GM23248 (cell line): ENCODE data around the gene SDR39U1. TPM values are rescaled to one million over a fixed set of nuclear protein-coding genes. Genes with fewer than 3 reads are reported as not detected.

ENCODE experiments used
- DNase-seq: peaks from one replicate; pipeline ENCODE4 v3.0.0-alpha.2; 2015
- H2AFZ ChIP-seq: fragments of 200-600 bp; sonication (generic); 2 replicates; pipeline ENCODE4 v1.6.1; 2016; ENCODE audit warnings: antibody characterized with exemption
- H3F3A ChIP-seq: fragments of 200-600 bp; sonication (generic); 2 replicates; pipeline ENCODE4 v1.6.1; 2016; ENCODE audit warnings: mild to moderate bottlenecking, antibody characterized with exemption, mixed run types; ENCODE audit not compliant: insufficient read depth
- H3K27ac ChIP-seq: fragments of 200-600 bp; sonication (generic); 2 replicates; pipeline ENCODE4 v1.5.1; 2016; ENCODE audit warnings: mild to moderate bottlenecking
- H3K27me3 ChIP-seq: fragments of 200-600 bp; sonication (generic); replicated peaks from 2 replicates; pipeline ENCODE4 v1.6.1; 2016; ENCODE audit warnings: mild to moderate bottlenecking; ENCODE audit not compliant: insufficient read depth
- H3K36me3 ChIP-seq: fragments of 200-600 bp; sonication (generic); 2 replicates; pipeline ENCODE4 v1.6.1; 2016; ENCODE audit warnings: low read depth, mild to moderate bottlenecking
- H3K4me1 ChIP-seq: fragments of 200-600 bp; sonication (generic); 2 replicates; pipeline ENCODE4 v1.6.1; 2016; ENCODE audit warnings: mild to moderate bottlenecking; ENCODE audit not compliant: insufficient read depth
- H3K4me2 ChIP-seq: fragments of 200-600 bp; sonication (generic); one replicate; pipeline ENCODE4 v1.6.1; 2016; ENCODE audit warnings: mild to moderate bottlenecking; ENCODE audit not compliant: unreplicated experiment
- H3K4me3 ChIP-seq: fragments of 200-600 bp; sonication (generic); 2 replicates; pipeline ENCODE4 v1.5.1; 2016; ENCODE audit warnings: mild to moderate bottlenecking
- H3K79me2 ChIP-seq: fragments of 200-600 bp; sonication (generic); 2 replicates; pipeline ENCODE4 v1.6.1; 2016; ENCODE audit warnings: mild to moderate bottlenecking; ENCODE audit not compliant: insufficient read depth
- H3K9ac ChIP-seq: fragments of 200-600 bp; sonication (generic); 2 replicates; pipeline ENCODE4 v1.6.1; 2016; ENCODE audit warnings: mild to moderate bottlenecking
- H3K9me2 ChIP-seq: fragments of 200-600 bp; sonication (generic); 2 replicates; pipeline ENCODE4 v1.6.1; 2016; ENCODE audit warnings: mixed run types, mild to moderate bottlenecking, moderate library complexity; ENCODE audit not compliant: insufficient read depth
- H3K9me3 ChIP-seq: fragments of 200-600 bp; sonication (generic); one replicate; pipeline ENCODE4 v1.6.1; 2017; ENCODE audit warnings: low read depth
- H4K20me1 ChIP-seq: fragments of 200-600 bp; sonication (generic); 2 replicates; pipeline ENCODE4 v1.6.0; 2016; ENCODE audit not compliant: insufficient read depth
- EZH2 ChIP-seq: fragments of 200-600 bp; sonication (generic); IDR thresholded peaks from 2 replicates; pipeline ENCODE4 v1.6.1; 2018; ENCODE audit warnings: antibody characterized with exemption, mild to moderate bottlenecking; ENCODE audit not compliant: insufficient read depth, poor library complexity, severe bottlenecking
- EZH2phosphoT487 ChIP-seq: fragments of 200-600 bp; sonication (generic); IDR thresholded peaks from 2 replicates; pipeline ENCODE4 v1.6.1; 2018; ENCODE audit warnings: antibody characterized with exemption, moderate library complexity, mild to moderate bottlenecking, low read depth; ENCODE audit not compliant: insufficient read depth
- WGBS, 2 experiments: methylation state at CpG; one replicate each; pipeline ENCODE4 v1.1.6; 2015 to 2017; ENCODE audit warnings: low lambda C conversion rate in 2 of 2, low coverage in 1 of 2; ENCODE audit errors: missing lambda C conversion rate in 2 of 2; 5-methylcytosine and 5-hydroxymethylcytosine counted together
- in situ Hi-C: fragments of 300-500 bp; cut with MboI; formaldehyde crosslinking; loops from 2 replicates; pipeline ENCODE4 v1.15.0; 2020
- polyA plus RNA-seq: library from polyadenylated mRNA; unstranded; fragments of >200 nt; fragmentation: Nextera tagmentation; extraction: Ambion mirVana; gene quantifications from 2 replicates; pipeline ENCODE4 v1.2.1, GENCODE V29; 2016
- total RNA-seq: library from RNA; depleted of rRNA; stranded (reverse); fragments of >200 nt; shearing (Covaris generic); gene quantifications from 2 replicates; pipeline ENCODE4 v1.2.3, GENCODE V29; 2014

The SDR39U1 gene
- total and polyA plus RNA-seq, 2 experiments from 2014 or later = 7.7 to 44.7 TPM

DNA sequence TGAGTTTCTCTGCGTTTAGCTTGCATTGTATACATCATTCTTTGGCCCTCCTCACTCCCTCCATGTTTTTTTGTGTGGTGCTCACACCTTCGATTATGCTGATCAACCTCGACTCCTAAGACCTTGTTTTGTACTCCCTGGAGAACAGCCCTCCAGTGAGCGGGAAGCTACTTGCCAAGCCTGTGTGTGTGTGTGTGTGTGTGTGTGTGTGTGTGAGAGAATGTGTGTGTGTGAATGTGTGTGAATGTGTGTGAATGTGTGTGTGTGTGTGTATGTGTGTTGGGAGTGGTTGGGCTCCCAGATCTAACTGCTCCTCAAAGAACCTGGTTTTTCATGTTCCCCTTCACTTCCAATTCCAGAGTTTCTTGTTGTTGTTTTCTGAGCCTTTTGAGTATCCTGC, 37.8 kb downstream of the SDR39U1 start:
- no peak overlapping the region for H3K9ac ChIP-seq
- no peak for DNase-seq
- no peaks in the 10 kb centered on the region for H3K9me3 ChIP-seq
- 63 to 66% methylated on average over 4 of the region's 4 CpGs for WGBS, 2 experiments
- H3K79me2 ChIP-seq = no peaks in the 10 kb centered on the region
- in situ Hi-C loops = no loop called here
- H3K4me2 ChIP-seq = no peak overlapping the region
- no peaks in the 10 kb centered on the region for H3K27me3 ChIP-seq
- H3K36me3 ChIP-seq = no peaks in the 10 kb centered on the region
- TF ChIP-seq EZH2phosphoT487 (no peak), EZH2 (no peak)
- no peaks in the 10 kb centered on the region for H4K20me1 ChIP-seq
- no peak overlapping the region for H2AFZ ChIP-seq
- H3K27ac ChIP-seq = no peak overlapping the region
- peaks cover 10% of the 10 kb centered on the region for H3K4me1 ChIP-seq
- no peak overlapping the region for H3K4me3 ChIP-seq
- peaks cover 12% of the 10 kb centered on the region for H3F3A ChIP-seq
- no peaks in the 10 kb centered on the region for H3K9me2 ChIP-seq

DNA sequence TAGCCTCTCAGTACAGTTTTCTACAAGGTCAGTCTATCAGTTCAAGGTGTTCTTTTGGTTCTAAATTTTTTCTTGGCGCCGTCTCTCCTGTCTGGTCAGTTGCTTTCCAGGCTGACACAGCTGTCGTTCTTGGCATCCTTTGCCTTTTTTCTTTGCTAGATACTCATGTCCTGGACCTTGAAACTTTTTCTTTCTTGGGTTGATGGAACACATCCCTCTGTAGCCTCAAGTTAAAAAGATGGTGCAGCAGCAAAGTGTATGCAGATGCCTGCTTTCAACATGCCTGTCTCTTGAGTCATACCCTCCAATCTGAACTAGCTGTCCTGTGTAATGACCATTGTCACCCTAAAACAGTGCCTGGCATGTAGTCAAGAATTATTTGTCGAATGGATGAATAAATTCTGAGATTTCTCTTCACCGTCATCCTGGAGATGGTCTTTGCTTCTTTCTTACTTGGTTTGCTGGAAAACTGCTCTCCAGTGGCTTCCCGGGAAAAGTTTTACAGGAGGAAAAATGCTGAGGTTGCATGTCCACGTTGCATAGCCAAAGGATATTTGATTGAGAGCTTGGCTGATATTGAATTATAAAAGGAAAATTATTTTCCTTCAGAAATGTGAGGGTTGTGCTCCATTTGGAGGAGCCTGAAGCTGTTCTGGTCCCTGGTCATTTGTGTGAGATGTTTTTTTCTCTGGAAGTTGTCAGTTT, 39.1 kb downstream of the SDR39U1 start:
- TF ChIP-seq EZH2phosphoT487 = no peak
- no peak for TF ChIP-seq EZH2
- Histone ChIP-seq H3K9me2 (no peaks in the 10 kb centered on the region), H3K27ac (no peak overlapping the region), H3K79me2 (no peaks in the 10 kb centered on the region), H3K9ac (no peak overlapping the region), H3K4me3 (no peak overlapping the region), H3K9me3 (no peaks in the 10 kb centered on the region), H3K27me3 (no peaks in the 10 kb centered on the region), H3K4me2 (no peak overlapping the region), H3K36me3 (no peaks in the 10 kb centered on the region), H3F3A (peaks cover 12% of the 10 kb centered on the region), H2AFZ (no peak overlapping the region), H3K4me1 (peaks cover 10% of the 10 kb centered on the region), H4K20me1 (no peaks in the 10 kb centered on the region)
- peak; percentile 46 for DNase-seq
- WGBS, 2 experiments = 29 to 31% methylated on average over 7 of the region's 7 CpGs
- in situ Hi-C loops = no loop called here

DNA sequence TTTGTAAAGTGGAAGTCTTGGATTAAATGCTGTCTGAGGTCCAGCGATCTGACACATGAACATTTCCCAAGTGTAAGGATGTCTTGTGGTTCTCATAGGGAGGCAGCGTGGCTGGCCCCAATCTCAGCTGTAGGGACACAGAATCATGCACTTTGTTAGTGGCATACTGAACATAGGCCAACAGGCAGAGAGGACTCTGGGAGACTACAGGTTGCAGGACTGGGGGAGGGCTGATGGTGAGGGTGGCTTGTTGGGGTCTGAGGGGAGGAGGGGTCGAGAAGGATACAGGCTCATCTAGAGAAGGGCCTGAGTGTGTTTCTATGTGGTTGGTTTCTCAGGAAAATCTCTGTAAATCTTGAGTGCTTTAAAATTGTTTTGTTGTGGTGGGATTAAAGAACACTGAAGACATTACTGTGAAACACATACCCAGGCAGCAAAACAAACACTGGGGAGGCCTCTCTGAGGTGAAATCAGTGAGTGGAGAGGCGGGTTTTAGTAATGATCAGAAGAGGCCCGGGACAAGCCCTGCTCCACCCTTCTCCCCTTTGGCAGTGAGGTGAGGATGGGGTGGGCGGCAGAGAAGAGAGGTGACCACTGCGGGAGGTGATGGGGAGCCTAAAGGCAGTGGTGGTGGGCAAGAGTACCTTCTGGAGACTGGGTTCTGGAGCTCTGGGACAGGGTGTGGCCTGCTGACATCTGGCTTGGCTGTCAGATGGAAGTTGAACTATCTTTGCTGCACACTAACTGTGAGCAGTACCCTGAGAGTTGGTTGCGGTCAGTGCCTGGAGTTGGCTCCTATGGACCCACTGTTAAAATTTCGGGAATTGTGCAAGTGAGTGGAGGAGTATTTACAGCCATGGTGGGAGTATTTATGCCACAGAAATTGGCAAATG, 40.5 kb downstream of the SDR39U1 start:
- in situ Hi-C loops = no loop called here
- H3K4me2 ChIP-seq = no peak overlapping the region
- DNase-seq = no peak

DNA sequence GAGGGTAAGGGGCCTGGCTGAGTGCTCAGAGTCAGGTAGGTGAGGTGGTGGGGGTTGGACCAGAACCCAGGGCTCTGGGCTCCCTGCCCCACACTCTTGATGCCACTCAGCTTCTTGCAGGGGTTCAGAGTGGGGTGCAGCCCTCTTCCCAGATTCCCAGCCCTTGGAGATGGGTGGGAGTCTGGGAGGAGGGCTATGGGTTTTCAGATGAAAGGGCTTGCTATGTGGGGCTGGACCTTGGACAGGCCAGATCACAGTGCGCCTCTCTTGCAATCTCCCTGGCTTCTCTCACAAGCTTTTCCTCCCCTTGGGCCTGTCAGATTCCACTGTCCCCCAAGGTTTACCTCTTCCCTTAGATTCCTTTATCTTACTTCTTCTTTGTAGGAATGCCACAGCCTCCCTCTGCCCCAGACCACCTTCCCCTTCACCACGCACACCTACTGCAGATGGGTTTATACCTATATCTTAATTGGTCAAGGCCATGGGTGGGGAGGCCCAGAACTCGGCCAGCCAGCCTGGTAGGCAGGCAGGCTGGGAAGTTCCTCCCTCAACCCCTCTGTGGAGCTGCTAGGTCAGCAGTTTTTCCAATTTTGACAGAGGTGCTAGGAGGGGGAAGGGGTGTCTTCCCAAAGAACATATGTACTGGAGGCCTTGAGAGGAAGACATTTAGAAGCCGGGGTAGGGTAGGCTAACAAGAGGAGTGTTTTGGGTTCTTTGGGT, 42.4 kb downstream of the SDR39U1 start:
- Histone ChIP-seq H3K9me3 (no peaks in the 10 kb centered on the region), H3K27me3 (no peaks in the 10 kb centered on the region), H3K27ac (no peak overlapping the region), H3K4me2 (peak overlapping the region; percentile 77), H3K4me3 (peak overlapping the region; percentile 76; the same call in 1 of the 2 replicates), H3K4me1 (peaks cover 18% of the 10 kb centered on the region), H3K79me2 (no peaks in the 10 kb centered on the region), H3K9me2 (no peaks in the 10 kb centered on the region), H3K36me3 (no peaks in the 10 kb centered on the region), H3K9ac (no peak overlapping the region), H2AFZ (no peak overlapping the region), H4K20me1 (no peaks in the 10 kb centered on the region), H3F3A (peaks cover 12% of the 10 kb centered on the region)
- no peak for TF ChIP-seq EZH2phosphoT487
- 40 to 49% methylated on average over 4 of the region's 4 CpGs for WGBS, 2 experiments
- in situ Hi-C loops = no loop called here
- no peak for DNase-seq

More for the DNA sequence above, 40.5 kb downstream of the SDR39U1 start:
- TF ChIP-seq EZH2phosphoT487 = no peak
- no peak for TF ChIP-seq EZH2
- 62 to 66% methylated on average over 9 of the region's 9 CpGs for WGBS, 2 experiments
- peaks cover 12% of the 10 kb centered on the region for H3F3A ChIP-seq
- H3K9me2 ChIP-seq = no peaks in the 10 kb centered on the region
- H3K79me2 ChIP-seq = no peaks in the 10 kb centered on the region
- no peaks in the 10 kb centered on the region for H4K20me1 ChIP-seq
- H3K4me3 ChIP-seq = no peak overlapping the region
- H3K36me3 ChIP-seq = no peaks in the 10 kb centered on the region
- H2AFZ ChIP-seq = no peak overlapping the region
- no peak overlapping the region for H3K27ac ChIP-seq
- peaks cover 10% of the 10 kb centered on the region for H3K4me1 ChIP-seq
- no peaks in the 10 kb centered on the region for H3K9me3 ChIP-seq
- H3K27me3 ChIP-seq = no peaks in the 10 kb centered on the region
- no peak overlapping the region for H3K9ac ChIP-seq
